Uterus (tissue), 2 donors: ENCODE data around the gene MCM5.

Experiments
- POLR2A ChIP-seq, 2 donors: fragments of 450-650 bp; IDR thresholded peaks; one replicate each; pipeline ENCODE4 v1.6.1; 2016; ENCODE audit warnings: antibody characterized with exemption in 2 of 2, mild to moderate bottlenecking in 1 of 2, moderate library complexity in 1 of 2
- TF ChIP-seq, protein P1 (sequence below), 4 experiments: fragments of 200-600 bp in 2 of 4; fragments of 450-650 bp in 2 of 4; sonication (generic) in 2 of 4; IDR thresholded peaks; one replicate each; pipeline ENCODE4 v1.5.1; 2016 to 2019; ENCODE audit warnings: antibody characterized with exemption in 4 of 4, mild to moderate bottlenecking in 2 of 4, moderate library complexity in 1 of 4

DNA sequence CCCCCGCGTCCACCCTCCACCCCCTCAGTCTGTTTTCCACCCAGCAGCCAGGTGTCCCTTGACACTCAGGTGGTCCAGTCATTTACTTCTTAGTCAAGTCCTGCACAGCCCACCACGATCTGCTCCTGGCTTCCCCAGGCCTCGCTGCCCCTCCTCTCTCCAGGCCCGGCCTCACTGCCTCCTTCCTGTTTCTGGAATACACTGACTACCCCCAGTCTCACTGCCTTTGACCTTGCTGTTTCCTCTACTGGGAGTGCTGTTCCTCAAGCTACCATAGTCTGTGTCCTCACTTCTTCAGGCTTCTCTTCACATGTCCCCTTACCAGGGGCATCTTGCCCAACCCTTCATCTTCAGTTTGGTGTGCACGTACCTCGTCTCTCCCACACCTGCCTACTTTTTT, 7.4 kb downstream of the MCM5 start:
- TF ChIP-seq POLR2A (IDR thresholded peaks at IDR 0.05): no peak
- TF ChIP-seq, protein P1, sequence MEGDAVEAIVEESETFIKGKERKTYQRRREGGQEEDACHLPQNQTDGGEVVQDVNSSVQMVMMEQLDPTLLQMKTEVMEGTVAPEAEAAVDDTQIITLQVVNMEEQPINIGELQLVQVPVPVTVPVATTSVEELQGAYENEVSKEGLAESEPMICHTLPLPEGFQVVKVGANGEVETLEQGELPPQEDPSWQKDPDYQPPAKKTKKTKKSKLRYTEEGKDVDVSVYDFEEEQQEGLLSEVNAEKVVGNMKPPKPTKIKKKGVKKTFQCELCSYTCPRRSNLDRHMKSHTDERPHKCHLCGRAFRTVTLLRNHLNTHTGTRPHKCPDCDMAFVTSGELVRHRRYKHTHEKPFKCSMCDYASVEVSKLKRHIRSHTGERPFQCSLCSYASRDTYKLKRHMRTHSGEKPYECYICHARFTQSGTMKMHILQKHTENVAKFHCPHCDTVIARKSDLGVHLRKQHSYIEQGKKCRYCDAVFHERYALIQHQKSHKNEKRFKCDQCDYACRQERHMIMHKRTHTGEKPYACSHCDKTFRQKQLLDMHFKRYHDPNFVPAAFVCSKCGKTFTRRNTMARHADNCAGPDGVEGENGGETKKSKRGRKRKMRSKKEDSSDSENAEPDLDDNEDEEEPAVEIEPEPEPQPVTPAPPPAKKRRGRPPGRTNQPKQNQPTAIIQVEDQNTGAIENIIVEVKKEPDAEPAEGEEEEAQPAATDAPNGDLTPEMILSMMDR (IDR thresholded peaks at IDR 0.05): no peak
